HEK293T (cell line): Measurements from ENCODE around the gene RBM23.
"Not testable (repeated sequence)": the region's sequence is repeated elsewhere in the genome, so short reads cannot be mapped to it uniquely, and the experiment has no call there.

Source experiments
- CTCF ChIA-PET: fragments of 350-600 bp; formaldehyde crosslinking; extraction: SDS; loops from one replicate; lab custom pipeline; 2021; ENCODE audit warnings: antibody characterized with exemption, inconsistent platforms; lab: Yijun Ruan, JAX
- POLR2A ChIA-PET: fragments of 350-600 bp; formaldehyde crosslinking; extraction: SDS; loops from one replicate; lab custom pipeline; 2020; ENCODE audit warnings: antibody characterized with exemption, inconsistent platforms; lab: Yijun Ruan, JAX
- DNase-seq: peaks from one replicate; pipeline ENCODE4 v3.0.0; 2012; ENCODE audit warnings: mixed read lengths; ENCODE audit errors: extremely low spot score
- ARNT ChIP-seq: fragments of 450-650 bp; IDR thresholded peaks from 2 replicates; pipeline ENCODE4 v1.6.1; 2017; ENCODE audit warnings: mild to moderate bottlenecking
- BHLHE40 ChIP-seq: fragments of 450-650 bp; IDR thresholded peaks from 2 replicates; pipeline ENCODE4 v1.6.1; 2016; ENCODE audit warnings: mild to moderate bottlenecking, moderate library complexity, borderline replicate concordance
- CTBP1 ChIP-seq: fragments of 450-650 bp; IDR thresholded peaks from 2 replicates; pipeline ENCODE4 v1.6.1; 2016; ENCODE audit warnings: borderline replicate concordance
- ELF4 ChIP-seq: fragments of 450-650 bp; IDR thresholded peaks from 2 replicates; pipeline ENCODE4 v1.6.1; 2017; ENCODE audit warnings: antibody characterized with exemption
- FOXA1 ChIP-seq: fragments of 450-650 bp; IDR thresholded peaks from 2 replicates; pipeline ENCODE4 v1.6.1; 2016; ENCODE audit warnings: mild to moderate bottlenecking
- FOXK2 ChIP-seq: fragments of 450-650 bp; IDR thresholded peaks from 2 replicates; pipeline ENCODE4 v1.6.1; 2016; ENCODE audit warnings: mild to moderate bottlenecking
- FOXM1 ChIP-seq: fragments of 450-650 bp; IDR thresholded peaks from 2 replicates; pipeline ENCODE4 v1.6.1; 2017; ENCODE audit warnings: mild to moderate bottlenecking, borderline replicate concordance
- HDGF ChIP-seq: fragments of 450-650 bp; IDR thresholded peaks from 2 replicates; pipeline ENCODE4 v1.6.1; 2017; ENCODE audit warnings: antibody characterized with exemption, borderline replicate concordance
- L3MBTL2 ChIP-seq: fragments of 450-650 bp; conservative IDR thresholded peaks from 2 replicates; pipeline ENCODE4 v1.6.1; 2016; ENCODE audit warnings: mild to moderate bottlenecking
- LEF1 ChIP-seq: fragments of 450-650 bp; IDR thresholded peaks from 2 replicates; pipeline ENCODE4 v1.6.1; 2017; ENCODE audit warnings: mild to moderate bottlenecking, borderline replicate concordance
- NFRKB ChIP-seq: fragments of 450-650 bp; IDR thresholded peaks from 2 replicates; pipeline ENCODE4 v1.6.1; 2016; ENCODE audit warnings: mild to moderate bottlenecking, moderate library complexity
- SP1 ChIP-seq: fragments of 450-650 bp; IDR thresholded peaks from 2 replicates; pipeline ENCODE4 v1.6.1; 2017
- SUZ12 ChIP-seq: fragments of 450-650 bp; IDR thresholded peaks from 2 replicates; pipeline ENCODE4 v1.6.1; 2016; ENCODE audit warnings: mild to moderate bottlenecking
- TARDBP ChIP-seq: fragments of 450-650 bp; IDR thresholded peaks from 2 replicates; pipeline ENCODE4 v1.6.1; 2016
- ZNF384 ChIP-seq: fragments of 450-650 bp; IDR thresholded peaks from 2 replicates; pipeline ENCODE4 v1.6.1; 2016
- TF ChIP-seq, protein P1 (sequence below): fragments of 450-650 bp; IDR thresholded peaks from 2 replicates; pipeline ENCODE4 v1.6.1; 2016

Gene RBM23

DNA sequence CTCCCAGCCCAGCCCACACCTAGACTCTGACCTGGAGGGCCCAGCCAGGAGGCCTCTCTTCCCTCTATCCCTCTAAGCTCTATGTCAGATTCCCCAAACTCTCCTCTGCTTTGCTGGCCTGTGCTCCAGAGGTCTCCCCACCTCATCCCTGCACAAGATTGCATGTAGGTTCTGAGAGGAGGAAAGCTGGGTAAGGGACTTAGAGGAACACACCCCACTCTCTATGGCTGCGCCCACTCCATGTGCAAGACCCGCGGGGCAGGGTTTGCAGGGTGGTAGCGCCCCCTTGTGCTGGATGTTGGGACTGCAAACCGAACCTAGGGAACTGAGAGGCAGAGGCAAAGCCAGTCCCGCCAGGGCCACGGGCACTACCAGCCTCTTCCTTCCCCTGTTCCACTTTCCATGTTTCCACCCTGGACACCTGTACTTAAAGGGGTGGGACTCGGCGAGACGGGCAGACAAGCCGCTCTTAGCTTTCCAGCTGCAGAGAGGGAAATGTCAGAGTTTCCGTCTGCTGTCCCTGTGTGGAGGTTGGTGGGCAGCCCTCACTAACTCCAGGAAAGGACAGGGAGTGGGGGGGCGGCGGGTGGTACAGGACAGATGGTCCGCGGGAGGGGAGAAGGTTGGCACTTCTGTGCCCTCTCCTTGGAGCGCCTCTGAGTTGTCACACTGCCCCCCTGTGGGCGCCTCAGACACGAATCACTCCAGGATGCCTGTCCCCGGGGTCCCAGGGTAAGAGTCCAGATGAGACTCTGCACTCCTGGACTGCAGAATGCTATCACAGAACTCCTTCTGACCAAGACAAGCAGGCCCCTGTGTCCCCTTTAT lies 65.8 kb downstream of the RBM23 start:
- no peak for TF ChIP-seq HDGF

DNA sequence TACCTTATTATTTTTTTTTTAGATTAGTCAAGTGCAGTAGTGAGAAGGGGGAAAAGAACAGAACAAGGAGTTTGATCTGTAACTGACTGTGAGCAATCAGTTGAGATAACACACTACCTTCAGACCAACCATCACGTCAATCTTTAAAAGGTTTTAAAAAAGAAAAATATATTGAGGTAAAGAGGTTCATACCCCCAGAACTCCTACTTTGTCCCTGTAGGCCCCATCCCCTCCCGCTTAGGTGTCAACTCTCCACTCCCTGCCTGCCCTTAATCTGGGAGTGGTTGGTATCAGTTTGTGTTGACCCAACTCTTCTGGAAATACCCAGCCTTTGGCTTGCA lies 66.4 kb downstream of the RBM23 start:
- POLR2A ChIA-PET, result interaction anchor here (0.9 to 2.9 kb wide), 6 partner anchors 23 to 104 kb away, joined by 3 to 13 read pairs (median 4); partner anchors contain the start of genes HAUS4, MRPL52, OXA1L and RBM23
- CTCF ChIA-PET, result interaction anchor here (0.5 to 8.5 kb wide), 18 partner anchors 10 to 296 kb away, joined by 3 to 62 read pairs (median 4); partner anchors contain the start of gene LRP10
- TF ChIP-seq SP1 (no peak), HDGF (no peak), NFRKB (no peak), FOXM1 (no peak), ARNT (no peak), L3MBTL2 (no peak), BHLHE40 (no peak), ELF4 (no peak)
- no peak for DNase-seq

More for the DNA sequence above, 65.8 kb downstream of the RBM23 start:
- peak; percentile 84 for DNase-seq
- ChIA-PET POLR2A (interaction anchor here (0.9 to 1.5 kb wide), 5 partner anchors 24 to 104 kb away, joined by 3 to 13 read pairs (median 3); partner anchors contain the start of genes HAUS4, MRPL52 and RBM23), CTCF (interaction anchor here (0.5 to 8.5 kb wide), 24 partner anchors 9 to 544 kb away, joined by 3 to 62 read pairs (median 4); partner anchors contain the start of genes LRP10 and MMP14)

DNA sequence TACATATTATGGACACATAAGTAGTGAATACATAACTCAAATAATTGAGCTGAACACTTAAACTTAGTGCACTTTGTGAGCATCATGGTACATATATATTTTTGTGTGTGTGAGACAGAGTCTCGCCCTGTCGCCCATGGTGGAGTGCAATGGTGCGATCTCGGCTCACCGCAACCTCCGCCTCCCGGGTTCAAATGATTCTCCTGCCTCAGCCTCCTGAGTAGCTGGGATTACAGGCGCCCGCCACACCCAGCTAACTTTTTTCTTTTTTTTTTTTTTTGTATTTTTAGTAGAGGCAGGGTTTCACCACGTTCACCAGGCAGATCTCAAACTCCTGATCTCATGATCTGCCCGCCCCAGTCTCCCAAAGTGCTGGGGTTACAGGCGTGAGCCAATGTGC lies 66.8 kb downstream of the RBM23 start:
- CTCF ChIA-PET, result interaction anchor here (0.6 to 8.5 kb wide), 18 partner anchors 10 to 295 kb away, joined by 3 to 62 read pairs (median 4); partner anchors contain the start of gene LRP10
- not testable (repeated sequence) for DNase-seq
- POLR2A ChIA-PET, result interaction anchor here (0.9 to 2.9 kb wide), 6 partner anchors 14 to 105 kb away, joined by 3 to 13 read pairs (median 4); partner anchors contain the start of genes HAUS4, MRPL52 and OXA1L

DNA sequence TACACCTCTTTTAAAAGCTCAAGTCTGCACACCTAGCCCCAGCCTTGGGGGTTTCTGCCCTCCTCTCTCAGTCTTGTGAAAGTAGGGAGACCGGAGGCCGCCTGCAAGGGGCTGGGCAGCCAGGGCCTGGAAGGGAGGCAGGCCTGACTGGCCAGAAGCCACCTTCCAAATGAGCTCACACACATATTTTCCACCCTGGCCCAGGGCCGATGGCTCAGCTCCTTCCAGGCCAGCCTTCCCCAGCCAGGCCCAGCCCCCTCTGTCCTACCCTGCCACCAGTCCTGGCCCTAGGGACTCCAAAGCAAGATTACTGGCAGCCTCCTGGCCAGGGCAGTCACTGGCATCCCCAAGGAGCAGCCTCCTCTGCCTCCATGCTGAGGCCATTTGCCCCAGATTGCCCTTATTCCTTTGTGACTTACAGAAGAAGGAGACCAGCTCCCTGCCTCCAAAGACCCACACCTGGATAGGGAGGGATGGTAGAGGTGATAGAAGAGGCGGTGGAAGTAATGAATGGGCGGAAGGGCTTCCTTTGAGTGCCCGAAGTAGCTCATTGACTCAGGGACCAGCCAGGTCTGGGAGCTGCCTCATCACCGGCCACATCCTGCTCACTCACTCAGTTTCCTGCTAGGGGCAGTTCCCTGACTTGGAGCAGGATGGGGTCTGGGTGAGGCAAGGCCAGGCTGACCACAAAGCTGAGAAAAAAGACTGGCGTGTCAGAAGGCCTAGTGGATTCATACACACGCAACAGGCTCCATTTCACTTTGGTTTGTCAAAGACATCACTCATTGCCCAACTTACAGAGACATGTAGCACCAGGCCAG lies 67.8 kb downstream of the RBM23 start:
- DNase-seq, result no peak
- TF ChIP-seq L3MBTL2 (no peak), BHLHE40 (no peak), FOXM1 (no peak), TARDBP (no peak), HDGF (no peak), FOXA1 (no peak), SP1 (no peak), LEF1 (no peak), ELF4 (no peak), CTBP1 (no peak), NFRKB (no peak), ZNF384 (no peak), FOXK2 (no peak), ARNT (no peak), SUZ12 (no peak)
- TF ChIP-seq, protein P1, sequence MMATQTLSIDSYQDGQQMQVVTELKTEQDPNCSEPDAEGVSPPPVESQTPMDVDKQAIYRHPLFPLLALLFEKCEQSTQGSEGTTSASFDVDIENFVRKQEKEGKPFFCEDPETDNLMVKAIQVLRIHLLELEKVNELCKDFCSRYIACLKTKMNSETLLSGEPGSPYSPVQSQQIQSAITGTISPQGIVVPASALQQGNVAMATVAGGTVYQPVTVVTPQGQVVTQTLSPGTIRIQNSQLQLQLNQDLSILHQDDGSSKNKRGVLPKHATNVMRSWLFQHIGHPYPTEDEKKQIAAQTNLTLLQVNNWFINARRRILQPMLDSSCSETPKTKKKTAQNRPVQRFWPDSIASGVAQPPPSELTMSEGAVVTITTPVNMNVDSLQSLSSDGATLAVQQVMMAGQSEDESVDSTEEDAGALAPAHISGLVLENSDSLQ, result no peak
- ChIA-PET POLR2A (interaction anchor here (1.3 to 2.9 kb wide), 5 partner anchors 12 to 85 kb away, joined by 3 to 11 read pairs (median 6); partner anchors contain the start of gene OXA1L), CTCF (interaction anchor here (0.7 to 8.5 kb wide), 3 partner anchors 27 to 98 kb away, joined by 3 to 62 read pairs (median 3); no protein-coding TSS in a partner anchor)

DNA sequence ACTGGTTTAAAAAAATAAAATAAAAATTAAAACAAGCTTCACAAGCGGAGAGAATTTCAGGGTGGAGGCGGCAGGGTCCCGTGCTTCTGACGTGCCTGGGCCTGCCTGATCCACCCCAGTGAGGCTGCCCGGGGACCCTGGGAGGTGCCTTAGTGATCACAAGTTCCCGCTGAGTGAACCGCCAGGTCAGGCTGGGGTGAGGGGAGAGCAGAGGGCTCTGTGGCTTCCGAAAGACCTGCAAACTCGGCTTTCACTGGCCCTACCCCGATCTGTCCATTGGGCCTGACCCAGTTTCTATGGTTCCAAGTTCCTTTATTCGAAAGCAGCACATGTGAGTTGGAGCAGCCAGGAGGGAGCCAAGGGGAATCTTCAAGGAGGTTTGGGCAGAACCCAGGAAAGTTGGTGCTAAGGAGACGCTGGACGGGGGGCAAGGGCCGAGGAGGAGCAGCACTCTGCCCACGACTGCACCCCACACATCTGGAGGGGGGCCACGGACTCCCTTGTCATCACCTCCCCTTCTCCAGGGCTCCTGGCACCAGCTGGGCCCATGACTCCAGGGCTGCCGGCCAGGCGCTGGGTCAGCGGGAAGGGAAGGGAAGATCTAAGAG lies 69.6 kb downstream of the RBM23 start:
- CTCF ChIA-PET, result interaction anchor here (0.6 to 8.5 kb wide), 3 partner anchors 25 to 278 kb away, joined by 3 to 62 read pairs (median 3); no protein-coding TSS in a partner anchor
- POLR2A ChIA-PET, result interaction anchor here (0.6 to 2.5 kb wide), 8 partner anchors 10 to 83 kb away, joined by 3 to 11 read pairs (median 4); no protein-coding TSS in a partner anchor
- DNase-seq, result peak; percentile 9
- TF ChIP-seq TARDBP, result no peak
- no peak for TF ChIP-seq FOXK2
- no peak for TF ChIP-seq LEF1
- TF ChIP-seq ZNF384, result no peak
- no peak for TF ChIP-seq L3MBTL2
- TF ChIP-seq SUZ12, result no peak
- TF ChIP-seq FOXA1, result no peak
- TF ChIP-seq CTBP1, result no peak
- TF ChIP-seq ARNT, result no peak
- TF ChIP-seq HDGF, result no peak
- no peak for TF ChIP-seq ELF4
- TF ChIP-seq FOXM1, result no peak
- TF ChIP-seq SP1, result no peak
- TF ChIP-seq, protein P1, result no peak
- TF ChIP-seq BHLHE40, result no peak
- TF ChIP-seq NFRKB, result no peak
